ENCODE results near the gene TRIP10.

DNA sequence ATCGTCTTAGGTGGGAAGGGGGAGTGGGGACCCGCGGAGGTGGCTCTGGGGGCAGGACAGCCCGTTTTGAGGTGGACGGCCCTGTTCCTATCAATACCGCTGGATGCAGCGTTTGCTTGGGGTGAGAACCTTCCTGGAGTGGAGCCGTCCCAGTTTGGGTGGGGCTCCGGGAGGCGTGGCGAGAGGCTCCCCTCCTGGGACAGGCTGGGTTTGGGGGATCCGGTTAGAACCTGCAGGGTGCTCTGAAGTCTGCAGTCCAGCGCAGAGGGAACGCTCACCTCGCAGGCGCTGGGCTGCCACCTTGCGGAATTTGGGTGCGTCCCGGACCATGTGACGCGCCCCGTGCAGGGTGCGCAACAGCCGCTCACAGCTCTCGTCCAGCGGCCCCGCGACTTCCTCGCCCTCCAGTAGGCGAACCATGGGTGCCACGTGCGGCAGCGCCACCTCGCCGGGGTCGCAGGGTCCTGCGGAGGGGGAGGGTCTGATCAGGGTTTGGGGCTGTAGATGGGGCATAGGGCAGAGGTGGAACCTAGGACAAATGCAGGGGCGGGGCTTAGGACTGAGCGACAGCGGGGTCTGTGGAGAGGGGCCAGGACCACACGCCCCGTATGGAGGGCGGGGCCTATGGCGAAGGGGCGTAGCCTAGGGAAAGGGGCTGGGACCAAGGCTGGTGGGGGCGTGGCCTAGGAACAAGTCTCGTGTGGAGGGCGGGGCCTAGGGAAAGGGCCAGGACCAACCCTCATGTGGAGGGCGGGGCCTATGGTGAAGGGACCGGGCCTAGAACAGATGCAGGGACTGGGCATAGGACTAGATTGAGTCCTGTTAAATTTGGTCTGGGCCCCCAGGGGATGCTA is 13.9 kb downstream of the TRIP10 start:
- no peak for TF ChIP-seq BACH2 (CRISPR knock-in tag; IDR thresholded peaks at IDR 0.05; ENCODE audit: borderline replicate concordance)
- TF ChIP-seq CSDC2 (CRISPR knock-in tag; IDR thresholded peaks at IDR 0.05), result no peak
- TF ChIP-seq, protein P1, sequence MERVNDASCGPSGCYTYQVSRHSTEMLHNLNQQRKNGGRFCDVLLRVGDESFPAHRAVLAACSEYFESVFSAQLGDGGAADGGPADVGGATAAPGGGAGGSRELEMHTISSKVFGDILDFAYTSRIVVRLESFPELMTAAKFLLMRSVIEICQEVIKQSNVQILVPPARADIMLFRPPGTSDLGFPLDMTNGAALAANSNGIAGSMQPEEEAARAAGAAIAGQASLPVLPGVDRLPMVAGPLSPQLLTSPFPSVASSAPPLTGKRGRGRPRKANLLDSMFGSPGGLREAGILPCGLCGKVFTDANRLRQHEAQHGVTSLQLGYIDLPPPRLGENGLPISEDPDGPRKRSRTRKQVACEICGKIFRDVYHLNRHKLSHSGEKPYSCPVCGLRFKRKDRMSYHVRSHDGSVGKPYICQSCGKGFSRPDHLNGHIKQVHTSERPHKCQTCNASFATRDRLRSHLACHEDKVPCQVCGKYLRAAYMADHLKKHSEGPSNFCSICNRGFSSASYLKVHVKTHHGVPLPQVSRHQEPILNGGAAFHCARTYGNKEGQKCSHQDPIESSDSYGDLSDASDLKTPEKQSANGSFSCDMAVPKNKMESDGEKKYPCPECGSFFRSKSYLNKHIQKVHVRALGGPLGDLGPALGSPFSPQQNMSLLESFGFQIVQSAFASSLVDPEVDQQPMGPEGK (CRISPR knock-in tag; IDR thresholded peaks at IDR 0.05; ENCODE audit: borderline replicate concordance), result no peak
- TF ChIP-seq GLIS3 (CRISPR knock-in tag; IDR thresholded peaks at IDR 0.05), result no peak
- no peak for TF ChIP-seq ZNF8 (CRISPR knock-in tag; IDR thresholded peaks at IDR 0.05)
- no peak for TF ChIP-seq RARB (CRISPR knock-in tag; IDR thresholded peaks at IDR 0.05)
- no peak for TF ChIP-seq ISL1 (CRISPR knock-in tag; IDR thresholded peaks at IDR 0.05)
- TF ChIP-seq, protein P2, sequence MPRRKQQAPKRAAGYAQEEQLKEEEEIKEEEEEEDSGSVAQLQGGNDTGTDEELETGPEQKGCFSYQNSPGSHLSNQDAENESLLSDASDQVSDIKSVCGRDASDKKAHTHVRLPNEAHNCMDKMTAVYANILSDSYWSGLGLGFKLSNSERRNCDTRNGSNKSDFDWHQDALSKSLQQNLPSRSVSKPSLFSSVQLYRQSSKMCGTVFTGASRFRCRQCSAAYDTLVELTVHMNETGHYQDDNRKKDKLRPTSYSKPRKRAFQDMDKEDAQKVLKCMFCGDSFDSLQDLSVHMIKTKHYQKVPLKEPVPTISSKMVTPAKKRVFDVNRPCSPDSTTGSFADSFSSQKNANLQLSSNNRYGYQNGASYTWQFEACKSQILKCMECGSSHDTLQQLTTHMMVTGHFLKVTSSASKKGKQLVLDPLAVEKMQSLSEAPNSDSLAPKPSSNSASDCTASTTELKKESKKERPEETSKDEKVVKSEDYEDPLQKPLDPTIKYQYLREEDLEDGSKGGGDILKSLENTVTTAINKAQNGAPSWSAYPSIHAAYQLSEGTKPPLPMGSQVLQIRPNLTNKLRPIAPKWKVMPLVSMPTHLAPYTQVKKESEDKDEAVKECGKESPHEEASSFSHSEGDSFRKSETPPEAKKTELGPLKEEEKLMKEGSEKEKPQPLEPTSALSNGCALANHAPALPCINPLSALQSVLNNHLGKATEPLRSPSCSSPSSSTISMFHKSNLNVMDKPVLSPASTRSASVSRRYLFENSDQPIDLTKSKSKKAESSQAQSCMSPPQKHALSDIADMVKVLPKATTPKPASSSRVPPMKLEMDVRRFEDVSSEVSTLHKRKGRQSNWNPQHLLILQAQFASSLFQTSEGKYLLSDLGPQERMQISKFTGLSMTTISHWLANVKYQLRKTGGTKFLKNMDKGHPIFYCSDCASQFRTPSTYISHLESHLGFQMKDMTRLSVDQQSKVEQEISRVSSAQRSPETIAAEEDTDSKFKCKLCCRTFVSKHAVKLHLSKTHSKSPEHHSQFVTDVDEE (CRISPR knock-in tag; IDR thresholded peaks at IDR 0.05), result no peak
- TF ChIP-seq PPARA (CRISPR knock-in tag; IDR thresholded peaks at IDR 0.05; ENCODE audit: borderline replicate concordance), result no peak
- TF ChIP-seq ZNF565 (CRISPR knock-in tag; conservative IDR thresholded peaks at IDR 0.05; ENCODE audit: low read depth), result no peak
- no peak for TF ChIP-seq ZFP30 (CRISPR knock-in tag; IDR thresholded peaks at IDR 0.05)
- no peak for TF ChIP-seq OSR1 (CRISPR knock-in tag; IDR thresholded peaks at IDR 0.05)
